Trophoblast cell (in vitro differentiated cells and primary cell): ENCODE data around the gene RXRG.

Experiments
- DNase-seq, 2 donors: peaks; one replicate each; pipeline ENCODE4 v3.0.0-alpha.2; 2016
- H2AFZ ChIP-seq: 2 replicates; pipeline ENCODE4 v1.6.1; 2013; ENCODE audit warnings: low read length, moderate library complexity, mild to moderate bottlenecking; ENCODE audit not compliant: insufficient read depth, poor library complexity
- H2AK5ac ChIP-seq: 2 replicates; pipeline ENCODE4 v1.6.1; 2013; ENCODE audit warnings: mild to moderate bottlenecking, low read length
- H2BK120ac ChIP-seq: 2 replicates; pipeline ENCODE4 v1.6.1; 2013; ENCODE audit warnings: low read length, mild to moderate bottlenecking, moderate library complexity; ENCODE audit not compliant: insufficient read depth, poor library complexity
- H2BK12ac ChIP-seq: 2 replicates; pipeline ENCODE4 v1.6.1; 2013; ENCODE audit warnings: mild to moderate bottlenecking, low read length, moderate library complexity
- H2BK5ac ChIP-seq: 2 replicates; pipeline ENCODE4 v1.6.1; 2013; ENCODE audit warnings: low read length, low read depth, moderate library complexity, mild to moderate bottlenecking; ENCODE audit not compliant: poor library complexity
- H3K14ac ChIP-seq: 2 replicates; pipeline ENCODE4 v1.6.1; 2013; ENCODE audit warnings: mild to moderate bottlenecking, low read length
- H3K18ac ChIP-seq: 2 replicates; pipeline ENCODE4 v1.6.1; 2013; ENCODE audit warnings: mild to moderate bottlenecking, low read length
- H3K23ac ChIP-seq: 2 replicates; pipeline ENCODE4 v1.6.1; 2013; ENCODE audit warnings: low read length
- H3K27ac ChIP-seq: 2 replicates; pipeline ENCODE4 v1.5.1; 2013; ENCODE audit warnings: low read depth, mild to moderate bottlenecking, inconsistent platforms, low read length, moderate library complexity
- H3K27me3 ChIP-seq: 2 replicates; pipeline ENCODE4 v1.6.1; 2013; ENCODE audit warnings: inconsistent platforms, mild to moderate bottlenecking, low read length, moderate library complexity; ENCODE audit not compliant: insufficient read depth
- H3K36me3 ChIP-seq, 2 experiments: 1 replicate in 1 of 2; 2 replicates in 1 of 2; pipeline ENCODE4 v1.6.1; 2013; ENCODE audit warnings: low read length in 2 of 2, mild to moderate bottlenecking in 2 of 2, moderate library complexity in 1 of 2; ENCODE audit not compliant: insufficient read depth in 2 of 2, control insufficient read depth in 1 of 2
- H3K4ac ChIP-seq: 2 replicates; pipeline ENCODE4 v1.6.1; 2013; ENCODE audit warnings: low read depth, mild to moderate bottlenecking, low read length, moderate library complexity
- H3K4me1 ChIP-seq, 2 experiments: 1 replicate in 1 of 2; 2 replicates in 1 of 2; pipeline ENCODE4 v1.6.1; 2013; ENCODE audit warnings: low read length in 2 of 2, mild to moderate bottlenecking in 2 of 2, moderate library complexity in 1 of 2; ENCODE audit not compliant: insufficient read depth in 2 of 2, control insufficient read depth in 1 of 2
- H3K4me2 ChIP-seq: 2 replicates; pipeline ENCODE4 v1.6.1; 2013; ENCODE audit warnings: inconsistent platforms, mild to moderate bottlenecking, low read length, moderate library complexity
- H3K4me3 ChIP-seq: 2 replicates; pipeline ENCODE4 v1.5.1; 2013; ENCODE audit warnings: mild to moderate bottlenecking, low read depth, low read length, inconsistent platforms
- H3K79me1 ChIP-seq: one replicate; pipeline ENCODE4 v1.6.1; 2013; ENCODE audit warnings: low read length
- H3K79me2 ChIP-seq: 2 replicates; pipeline ENCODE4 v1.6.1; 2013; ENCODE audit warnings: low read length, mild to moderate bottlenecking; ENCODE audit not compliant: control insufficient read depth, insufficient read depth, poor library complexity
- H3K9ac ChIP-seq: 2 replicates; pipeline ENCODE4 v1.6.1; 2013; ENCODE audit warnings: mild to moderate bottlenecking, low read length
- H3K9me3 ChIP-seq: 2 replicates; pipeline ENCODE4 v1.6.1; 2013; ENCODE audit warnings: low read depth, mild to moderate bottlenecking, control low read depth, inconsistent platforms, low read length; ENCODE audit not compliant: insufficient read depth
- H4K12ac ChIP-seq: 2 replicates; pipeline ENCODE4 v1.6.1; 2013; ENCODE audit warnings: low read depth, mild to moderate bottlenecking, low read length, moderate library complexity
- H4K8ac ChIP-seq: 2 replicates; pipeline ENCODE4 v1.6.1; 2013; ENCODE audit warnings: low read depth, mild to moderate bottlenecking, low read length, moderate library complexity
- H4K91ac ChIP-seq: one replicate; pipeline ENCODE4 v1.6.1; 2013; ENCODE audit warnings: low read depth, mild to moderate bottlenecking, low read length, moderate library complexity
- WGBS: extraction: QIAGEN DNeasy Blood & Tissue Kit; methylation state at CpG from one replicate; pipeline ENCODE4 v1.1.7; 2013; ENCODE audit warnings: missing lambda C conversion rate; ENCODE audit not compliant: insufficient read length, insufficient coverage; ENCODE audit errors: extremely low coverage; 5-methylcytosine and 5-hydroxymethylcytosine counted together

RXRG gene

DNA sequence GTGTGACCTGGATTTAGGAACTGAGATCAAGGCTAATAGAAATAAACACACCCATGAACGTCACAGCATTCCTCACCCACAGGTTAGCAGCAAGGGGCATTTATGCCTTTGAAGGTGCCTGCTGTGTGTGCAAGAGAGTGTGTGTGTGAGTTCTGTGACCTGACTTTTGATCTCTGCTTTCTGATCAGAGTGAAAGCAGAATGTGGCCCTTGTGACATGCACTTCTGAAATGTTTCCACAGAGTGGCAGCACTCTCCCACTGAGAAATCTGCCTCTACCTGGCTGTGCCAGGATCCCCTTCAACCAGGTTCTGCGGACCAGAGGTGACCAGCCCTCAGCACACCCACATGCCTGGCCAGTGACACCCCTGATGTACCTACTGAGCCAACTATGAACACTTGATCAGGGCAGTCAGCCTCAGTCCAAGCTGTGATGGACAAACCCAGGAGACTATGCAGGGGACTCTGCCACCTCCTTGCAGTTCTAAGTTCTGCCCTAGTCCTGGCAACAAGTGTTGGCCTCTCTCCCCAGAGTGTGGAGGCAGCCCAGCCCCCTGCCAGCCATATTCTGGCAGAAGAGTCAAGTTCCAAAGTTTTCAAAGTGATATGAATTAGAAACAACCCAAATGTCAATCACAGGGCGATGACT, 41.0 kb downstream of the RXRG start:
- no peak overlapping the region for H3K4ac ChIP-seq
- no peak overlapping the region for H3K18ac ChIP-seq
- H2BK120ac ChIP-seq, result no peak overlapping the region
- H3K4me3 ChIP-seq, result no peak overlapping the region
- no peak overlapping the region for H4K12ac ChIP-seq
- H2AK5ac ChIP-seq, result no peak overlapping the region
- no peak overlapping the region for H2AFZ ChIP-seq
- no peaks in the 10 kb centered on the region for H3K4me1 ChIP-seq
- H4K8ac ChIP-seq, result no peak overlapping the region
- no CpG with 5 or more reads among the region's 3 CpGs for WGBS
- no peak overlapping the region for H2BK5ac ChIP-seq
- peak; percentile 17 to 53 for DNase-seq
- H3K23ac ChIP-seq, result no peak overlapping the region
- peaks cover 2% of the 10 kb centered on the region for H3K9me3 ChIP-seq
- H3K79me1 ChIP-seq, result no peaks in the 10 kb centered on the region
- no peak overlapping the region for H3K14ac ChIP-seq
- H3K4me2 ChIP-seq, result no peak overlapping the region
- H3K9ac ChIP-seq, result no peak overlapping the region
- H3K36me3 ChIP-seq, result no peaks in the 10 kb centered on the region
- no peak overlapping the region for H3K27ac ChIP-seq
- no peaks in the 10 kb centered on the region for H3K27me3 ChIP-seq
- no peak overlapping the region for H4K91ac ChIP-seq
- H2BK12ac ChIP-seq, result no peak overlapping the region
- no peaks in the 10 kb centered on the region for H3K79me2 ChIP-seq

DNA sequence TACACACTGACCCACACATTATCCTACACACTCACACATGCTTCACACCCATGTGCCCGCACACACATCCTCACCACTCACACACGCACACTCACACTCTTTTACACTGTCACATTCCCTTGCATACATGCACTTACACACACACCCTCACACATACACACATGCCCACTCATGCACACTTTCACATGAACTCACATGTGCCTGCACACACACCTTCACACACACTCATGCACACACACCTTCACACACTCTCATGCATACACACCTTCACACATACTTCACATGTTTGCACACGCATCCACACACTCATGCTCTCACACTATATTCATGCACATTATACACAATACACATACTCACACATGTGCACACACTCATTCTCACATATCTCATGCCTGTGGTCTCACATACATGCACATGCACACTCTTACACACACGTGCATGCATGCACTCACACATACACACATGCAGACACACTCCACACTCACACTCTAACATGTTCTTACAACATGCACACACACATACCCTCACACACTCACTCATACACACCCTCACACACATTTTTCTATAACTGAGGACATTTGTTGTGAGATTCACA, 42.3 kb downstream of the RXRG start:
- no peaks in the 10 kb centered on the region for H3K4me1 ChIP-seq
- no peak overlapping the region for H3K18ac ChIP-seq
- no peak overlapping the region for H2BK5ac ChIP-seq
- no peak overlapping the region for H2AFZ ChIP-seq
- no peak overlapping the region for H3K4me2 ChIP-seq
- no peak overlapping the region for H3K14ac ChIP-seq
- H3K79me1 ChIP-seq, result no peaks in the 10 kb centered on the region
- H3K23ac ChIP-seq, result peak overlapping the region; percentile 87
- H2BK12ac ChIP-seq, result no peak overlapping the region
- no peak overlapping the region for H4K8ac ChIP-seq
- no peak overlapping the region for H3K27ac ChIP-seq
- no peak for DNase-seq
- H3K79me2 ChIP-seq, result no peaks in the 10 kb centered on the region
- H2AK5ac ChIP-seq, result no peak overlapping the region
- no peaks in the 10 kb centered on the region for H3K36me3 ChIP-seq
- H4K12ac ChIP-seq, result no peak overlapping the region
- no peaks in the 10 kb centered on the region for H3K27me3 ChIP-seq
- no peak overlapping the region for H2BK120ac ChIP-seq
- H4K91ac ChIP-seq, result no peak overlapping the region
- H3K9ac ChIP-seq, result no peak overlapping the region
- peaks cover 2% of the 10 kb centered on the region for H3K9me3 ChIP-seq
- peak overlapping the region; percentile 47 for H3K4me3 ChIP-seq
- 100% methylated on average over 2 of the region's 4 CpGs for WGBS
- H3K4ac ChIP-seq, result no peak overlapping the region

DNA sequence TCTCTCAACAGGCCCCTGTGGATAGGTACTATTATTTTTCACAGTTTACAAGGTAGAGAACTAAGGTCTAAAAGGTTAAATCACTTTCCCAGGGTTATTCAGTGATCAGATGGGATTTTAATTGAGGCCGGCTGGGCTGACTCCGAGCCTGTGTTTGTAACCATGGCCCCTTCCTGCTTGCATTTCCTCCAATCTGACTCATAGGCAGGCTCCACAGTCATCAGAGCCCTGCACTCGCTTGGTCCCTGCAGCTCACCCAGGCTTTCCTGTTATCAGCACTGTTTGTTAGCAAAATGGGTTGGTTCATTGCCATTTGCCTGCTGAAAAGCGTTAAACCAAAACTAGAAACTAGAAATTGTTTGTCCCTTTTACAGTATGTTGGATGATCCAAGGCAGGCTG, 47.0 kb downstream of the RXRG start:
- Histone ChIP-seq H2BK12ac (no peak overlapping the region), H3K79me1 (no peaks in the 10 kb centered on the region), H3K14ac (no peak overlapping the region), H3K9ac (no peak overlapping the region), H2AK5ac (no peak overlapping the region), H3K27me3 (no peaks in the 10 kb centered on the region), H3K4me3 (no peak overlapping the region), H4K91ac (no peak overlapping the region), H2BK5ac (no peak overlapping the region), H4K12ac (no peak overlapping the region), H3K4me1 (peaks cover 0 to 3% of the 10 kb centered on the region in 2 experiments), H3K36me3 (no peaks in the 10 kb centered on the region), H3K23ac (no peak overlapping the region), H3K4ac (no peak overlapping the region), H3K27ac (no peak overlapping the region), H3K4me2 (no peak overlapping the region), H4K8ac (no peak overlapping the region), H2BK120ac (no peak overlapping the region), H3K9me3 (peaks cover 2% of the 10 kb centered on the region), H3K18ac (no peak overlapping the region), H2AFZ (no peak overlapping the region), H3K79me2 (no peaks in the 10 kb centered on the region)
- no CpG with 5 or more reads among the region's 4 CpGs for WGBS
- DNase-seq, result no peak

DNA sequence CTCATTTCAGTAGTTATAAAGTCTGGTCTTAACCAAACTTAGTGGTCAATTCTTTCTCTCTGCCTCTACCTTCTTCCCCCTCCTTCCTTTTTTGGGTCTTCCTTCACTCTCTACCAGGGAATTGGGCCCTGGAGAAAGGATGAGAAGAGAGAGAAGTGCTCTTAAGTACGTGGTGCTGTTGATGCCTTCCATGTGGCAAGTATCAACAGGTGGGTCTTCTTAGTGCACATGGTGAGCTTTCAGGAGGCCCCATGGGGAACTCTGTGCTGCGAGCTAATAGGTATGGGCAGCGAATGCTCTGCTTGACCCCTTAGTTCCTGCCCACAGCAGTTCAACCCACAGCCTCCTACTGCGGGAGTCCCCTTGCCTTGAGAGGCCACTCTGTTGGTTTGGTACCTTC, 49.0 kb downstream of the RXRG start:
- no peak overlapping the region for H3K4me2 ChIP-seq
- H3K14ac ChIP-seq, result no peak overlapping the region
- H4K91ac ChIP-seq, result no peak overlapping the region
- no peaks in the 10 kb centered on the region for H3K79me1 ChIP-seq
- DNase-seq, result no peak
- H3K9me3 ChIP-seq, result no peaks in the 10 kb centered on the region
- H3K79me2 ChIP-seq, result no peaks in the 10 kb centered on the region
- peaks cover 0 to 3% of the 10 kb centered on the region in 2 experiments for H3K4me1 ChIP-seq
- no peak overlapping the region for H2AK5ac ChIP-seq
- no peak overlapping the region for H4K12ac ChIP-seq
- no peak overlapping the region for H2BK120ac ChIP-seq
- H3K27ac ChIP-seq, result no peak overlapping the region
- no peaks in the 10 kb centered on the region for H3K27me3 ChIP-seq
- no peaks in the 10 kb centered on the region for H3K36me3 ChIP-seq
- H3K9ac ChIP-seq, result no peak overlapping the region
- no peak overlapping the region for H2AFZ ChIP-seq
- no CpG with 5 or more reads among the region's 4 CpGs for WGBS
- no peak overlapping the region for H3K23ac ChIP-seq
- H2BK12ac ChIP-seq, result no peak overlapping the region
- H4K8ac ChIP-seq, result no peak overlapping the region
- H3K18ac ChIP-seq, result no peak overlapping the region
- H3K4me3 ChIP-seq, result no peak overlapping the region
- H2BK5ac ChIP-seq, result no peak overlapping the region
- no peak overlapping the region for H3K4ac ChIP-seq
